T-helper 17 cell (primary cell): ENCODE results near the gene MTARC1. TPM values are rescaled to one million over a fixed set of nuclear protein-coding genes. Genes with fewer than 3 reads are reported as not detected.

Source experiments
- ATAC-seq: fragments of 150-1000 bp; cut with Tn5 transposase; 2 replicates; pipeline ENCODE4 v1.10.0; 2021; ENCODE audit warnings: mild to moderate bottlenecking, moderate library complexity
- DNase-seq, 3 donors: peaks; one replicate each; pipeline versions ENCODE4 v3.0.0 to v3.0.0-alpha.2; 2020 to 2021
- H3K9me3 ChIP-seq: one replicate; pipeline ENCODE4 v1.7.0; 2013; ENCODE audit warnings: low read length, mild to moderate bottlenecking; ENCODE audit not compliant: control insufficient read depth, poor library complexity, severe bottlenecking
- H3K27ac Mint-ChIP-seq: one replicate; pipeline ENCODE4 v1.8.0; 2022; ENCODE audit warnings: mild to moderate bottlenecking, moderate library complexity, mixed read lengths
- H3K27me3 Mint-ChIP-seq: one replicate; pipeline ENCODE4 v1.8.0; 2022; ENCODE audit warnings: mixed read lengths
- H3K36me3 Mint-ChIP-seq: one replicate; pipeline ENCODE4 v1.8.0; 2022; ENCODE audit warnings: low read depth, mixed read lengths
- H3K4me1 Mint-ChIP-seq: one replicate; pipeline ENCODE4 v1.8.0; 2022; ENCODE audit warnings: mild to moderate bottlenecking, mixed read lengths
- H3K4me3 Mint-ChIP-seq: one replicate; pipeline ENCODE4 v1.8.0; 2022; ENCODE audit warnings: mild to moderate bottlenecking, moderate library complexity, mixed read lengths
- total RNA-seq, 4 donors: library from RNA in 2 of 4; stranded (reverse) in 2 of 4; gene quantifications; one replicate each; pipeline ENCODE4 v1.2.3 and lab custom pipeline; 2022 to 2026

The MTARC1 gene
- total RNA-seq, 2 donors from 2014 or later, result 0.75 TPM; not detected in 1

GRCh38 chr1:220776720-220777326 is 9.9 kb upstream of the MTARC1 start:
- ATAC-seq (peak; percentile 84), DNase-seq (peak; percentile 17 to 59 (median 35))
- Mint-ChIP-seq H3K4me1 (peaks cover 9% of the 10 kb centered on the region), H3K4me3 (no peak overlapping the region), H3K27ac (no peak overlapping the region), H3K27me3 (peaks cover 26% of the 10 kb centered on the region), H3K36me3 (no peaks in the 10 kb centered on the region)
- no peaks in the 10 kb centered on the region for H3K9me3 ChIP-seq

GRCh38 chr1:220783453-220783852 is 3.3 kb upstream of the MTARC1 start:
- Mint-ChIP-seq H3K36me3 (no peaks in the 10 kb centered on the region), H3K27me3 (peaks cover 56% of the 10 kb centered on the region), H3K4me1 (peaks cover 2% of the 10 kb centered on the region), H3K4me3 (no peak overlapping the region), H3K27ac (no peak overlapping the region)
- no peak for DNase-seq
- no peaks in the 10 kb centered on the region for H3K9me3 ChIP-seq
- no peak for ATAC-seq

GRCh38 chr1:220784751-220785150 is 2.0 kb upstream of the MTARC1 start:
- no peaks in the 10 kb centered on the region for H3K36me3 Mint-ChIP-seq
- no peak overlapping the region for H3K4me3 Mint-ChIP-seq
- H3K4me1 Mint-ChIP-seq, result peaks cover 2% of the 10 kb centered on the region
- no peak overlapping the region for H3K27ac Mint-ChIP-seq
- no peak for DNase-seq
- ATAC-seq, result no peak
- peaks cover 62% of the 10 kb centered on the region for H3K27me3 Mint-ChIP-seq
- peaks cover 2% of the 10 kb centered on the region for H3K9me3 ChIP-seq

- Mint-ChIP-seq H3K27ac (no peak overlapping the region), H3K36me3 (no peaks in the 10 kb centered on the region), H3K27me3 (peaks cover 62% of the 10 kb centered on the region), H3K4me1 (peaks cover 2% of the 10 kb centered on the region), H3K4me3 (peak overlapping the region; percentile 39)
- no peak for ATAC-seq
- H3K9me3 ChIP-seq, result peaks cover 2% of the 10 kb centered on the region
- DNase-seq, result no peak
These were observed 1.3 kb upstream of the MTARC1 start for GRCh38 chr1:220785166-220786056.

- no peak overlapping the region for H3K27ac Mint-ChIP-seq
- peaks cover 2% of the 10 kb centered on the region for H3K4me1 Mint-ChIP-seq
- H3K36me3 Mint-ChIP-seq, result no peaks in the 10 kb centered on the region
- H3K27me3 Mint-ChIP-seq, result peaks cover 62% of the 10 kb centered on the region
- DNase-seq, result no peak
- H3K4me3 Mint-ChIP-seq, result peak overlapping the region; percentile 39
- ATAC-seq, result no peak
- peaks cover 2% of the 10 kb centered on the region for H3K9me3 ChIP-seq
These were observed 716 bp upstream of the MTARC1 start for GRCh38 chr1:220786057-220786336.

- peaks cover 61% of the 10 kb centered on the region for H3K27me3 Mint-ChIP-seq
- no peaks in the 10 kb centered on the region for H3K36me3 Mint-ChIP-seq
- H3K9me3 ChIP-seq, result peaks cover 2% of the 10 kb centered on the region
- peak overlapping the region; percentile 60 for H3K4me3 Mint-ChIP-seq
- ATAC-seq (no peak), DNase-seq (no peak)
- no peak overlapping the region for H3K27ac Mint-ChIP-seq
- peaks cover 4% of the 10 kb centered on the region for H3K4me1 Mint-ChIP-seq
These were observed 431 bp downstream of the MTARC1 start for GRCh38 chr1:220787069-220787619.

GRCh38 chr1:220788900-220789299 is 2.2 kb downstream of the MTARC1 start:
- Mint-ChIP-seq H3K4me1 (peaks cover 4% of the 10 kb centered on the region), H3K27ac (no peak overlapping the region), H3K27me3 (peaks cover 51% of the 10 kb centered on the region), H3K4me3 (no peak overlapping the region), H3K36me3 (no peaks in the 10 kb centered on the region)
- DNase-seq, result no peak
- no peak for ATAC-seq
- peaks cover 2% of the 10 kb centered on the region for H3K9me3 ChIP-seq

GRCh38 chr1:220789532-220790147 is 2.9 kb downstream of the MTARC1 start:
- ATAC-seq (no peak), DNase-seq (no peak)
- Mint-ChIP-seq H3K27me3 (peaks cover 44% of the 10 kb centered on the region), H3K4me1 (peaks cover 4% of the 10 kb centered on the region), H3K27ac (no peak overlapping the region), H3K36me3 (no peaks in the 10 kb centered on the region), H3K4me3 (no peak overlapping the region)
- peaks cover 2% of the 10 kb centered on the region for H3K9me3 ChIP-seq

GRCh38 chr1:220791285-220791684 is 4.6 kb downstream of the MTARC1 start:
- peaks cover 2% of the 10 kb centered on the region for H3K9me3 ChIP-seq
- H3K4me1 Mint-ChIP-seq, result peaks cover 2% of the 10 kb centered on the region
- peaks cover 27% of the 10 kb centered on the region for H3K27me3 Mint-ChIP-seq
- ATAC-seq (no peak), DNase-seq (no peak)
- H3K27ac Mint-ChIP-seq, result no peak overlapping the region
- H3K36me3 Mint-ChIP-seq, result no peaks in the 10 kb centered on the region
- no peak overlapping the region for H3K4me3 Mint-ChIP-seq

GRCh38 chr1:220791956-220792355 is 5.2 kb downstream of the MTARC1 start:
- no peak for ATAC-seq
- peaks cover 2% of the 10 kb centered on the region for H3K4me1 Mint-ChIP-seq
- no peaks in the 10 kb centered on the region for H3K36me3 Mint-ChIP-seq
- no peak overlapping the region for H3K27ac Mint-ChIP-seq
- peaks cover 2% of the 10 kb centered on the region for H3K9me3 ChIP-seq
- no peak for DNase-seq
- H3K27me3 Mint-ChIP-seq, result peaks cover 27% of the 10 kb centered on the region
- H3K4me3 Mint-ChIP-seq, result no peak overlapping the region

- ATAC-seq (no peak), DNase-seq (no peak)
- Mint-ChIP-seq H3K36me3 (no peaks in the 10 kb centered on the region), H3K27me3 (peaks cover 20% of the 10 kb centered on the region), H3K4me1 (no peaks in the 10 kb centered on the region), H3K27ac (no peak overlapping the region), H3K4me3 (no peak overlapping the region)
- no peaks in the 10 kb centered on the region for H3K9me3 ChIP-seq
These were observed 9.8 kb downstream of the MTARC1 start for GRCh38 chr1:220796530-220796929.

- Mint-ChIP-seq H3K27ac (no peak overlapping the region), H3K4me1 (no peaks in the 10 kb centered on the region), H3K27me3 (peaks cover 24% of the 10 kb centered on the region), H3K36me3 (peaks cover 2% of the 10 kb centered on the region), H3K4me3 (no peak overlapping the region)
- ATAC-seq, result no peak
- DNase-seq, result no peak
- H3K9me3 ChIP-seq, result no peaks in the 10 kb centered on the region
These were observed 10.3 kb downstream of the MTARC1 start for GRCh38 chr1:220797044-220797443.

- Mint-ChIP-seq H3K27ac (no peak overlapping the region), H3K27me3 (peaks cover 29% of the 10 kb centered on the region), H3K4me1 (no peaks in the 10 kb centered on the region), H3K36me3 (peaks cover 2% of the 10 kb centered on the region), H3K4me3 (no peak overlapping the region)
- ATAC-seq, result no peak
- DNase-seq, result no peak
- H3K9me3 ChIP-seq, result no peaks in the 10 kb centered on the region
These were observed 10.8 kb downstream of the MTARC1 start for GRCh38 chr1:220797553-220797952.
